GM12864 (cell line): ENCODE data around the gene CCDC192.

Experiments
- DNase-seq: peaks from one replicate; pipeline ENCODE4 v3.0.0-alpha.2; 2011; ENCODE audit warnings: low read depth
- H3K4me3 ChIP-seq: 2 replicates; pipeline ENCODE4 v1.5.1; 2011; ENCODE audit warnings: mild to moderate bottlenecking, low read depth, low read length, control low read depth
- TF ChIP-seq, protein P1 (sequence below): IDR thresholded peaks from 2 replicates; pipeline ENCODE4 v1.5.1; 2011; ENCODE audit warnings: low read depth, mild to moderate bottlenecking, moderate library complexity, low read length, control low read depth, inconsistent platforms; ENCODE audit errors: missing control alignments

Gene CCDC192

DNA sequence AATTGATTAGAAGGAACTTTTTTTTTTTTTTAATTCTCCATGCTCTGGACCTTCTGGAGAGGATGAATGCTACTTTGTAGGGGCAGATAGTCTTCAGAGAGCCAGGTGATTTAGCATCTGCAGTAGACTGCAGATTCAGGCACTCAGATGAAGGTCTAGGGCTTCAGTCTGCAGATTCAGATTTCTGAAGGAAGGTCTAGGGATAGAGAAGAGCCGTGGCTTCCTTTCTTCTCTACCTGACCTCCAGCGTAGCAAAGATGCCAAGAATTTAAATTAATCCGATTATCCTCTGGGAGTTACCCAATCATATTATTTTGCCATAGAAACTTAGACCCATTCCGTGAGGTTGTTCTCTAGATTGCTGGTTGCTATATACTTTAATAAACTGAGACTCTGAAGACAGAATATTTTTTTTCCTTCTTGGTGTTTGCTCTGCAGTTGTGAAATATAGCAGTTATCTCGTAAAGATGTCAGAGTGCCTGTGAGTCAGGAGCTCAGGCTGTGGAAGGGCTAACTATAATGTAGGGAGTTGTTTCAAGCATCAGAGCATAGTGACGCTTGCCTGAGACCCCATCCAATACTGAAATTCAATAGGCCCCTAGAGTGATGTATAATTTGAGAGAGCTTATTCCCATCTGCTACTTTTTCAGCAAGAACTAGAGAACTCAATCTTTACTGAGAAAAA lies 247.7 kb downstream of the CCDC192 start:
- DNase-seq: no peak
- H3K4me3 ChIP-seq: no peak overlapping the region
- TF ChIP-seq, protein P1, sequence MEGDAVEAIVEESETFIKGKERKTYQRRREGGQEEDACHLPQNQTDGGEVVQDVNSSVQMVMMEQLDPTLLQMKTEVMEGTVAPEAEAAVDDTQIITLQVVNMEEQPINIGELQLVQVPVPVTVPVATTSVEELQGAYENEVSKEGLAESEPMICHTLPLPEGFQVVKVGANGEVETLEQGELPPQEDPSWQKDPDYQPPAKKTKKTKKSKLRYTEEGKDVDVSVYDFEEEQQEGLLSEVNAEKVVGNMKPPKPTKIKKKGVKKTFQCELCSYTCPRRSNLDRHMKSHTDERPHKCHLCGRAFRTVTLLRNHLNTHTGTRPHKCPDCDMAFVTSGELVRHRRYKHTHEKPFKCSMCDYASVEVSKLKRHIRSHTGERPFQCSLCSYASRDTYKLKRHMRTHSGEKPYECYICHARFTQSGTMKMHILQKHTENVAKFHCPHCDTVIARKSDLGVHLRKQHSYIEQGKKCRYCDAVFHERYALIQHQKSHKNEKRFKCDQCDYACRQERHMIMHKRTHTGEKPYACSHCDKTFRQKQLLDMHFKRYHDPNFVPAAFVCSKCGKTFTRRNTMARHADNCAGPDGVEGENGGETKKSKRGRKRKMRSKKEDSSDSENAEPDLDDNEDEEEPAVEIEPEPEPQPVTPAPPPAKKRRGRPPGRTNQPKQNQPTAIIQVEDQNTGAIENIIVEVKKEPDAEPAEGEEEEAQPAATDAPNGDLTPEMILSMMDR: no peak

DNA sequence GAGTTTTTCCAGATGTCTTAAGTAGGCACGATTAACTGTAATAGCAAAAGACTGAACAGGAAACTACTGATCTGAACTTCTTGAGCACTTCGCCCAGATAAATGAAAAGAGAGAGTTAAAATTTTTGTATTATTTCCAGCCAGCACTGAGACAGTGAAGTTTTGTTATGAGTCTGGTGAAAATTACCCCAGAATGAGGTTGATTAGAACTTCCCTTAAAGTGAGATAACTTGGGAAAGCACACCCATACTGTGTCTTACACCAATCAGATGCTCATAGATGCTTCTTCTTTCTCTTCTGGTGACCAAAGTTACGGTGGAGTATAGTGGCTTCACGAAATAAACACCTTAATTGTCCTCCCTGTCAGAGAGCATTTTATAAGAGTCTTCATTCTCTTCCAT lies 248.6 kb downstream of the CCDC192 start:
- TF ChIP-seq, protein P1: no peak
- no peak overlapping the region for H3K4me3 ChIP-seq
- no peak for DNase-seq

DNA sequence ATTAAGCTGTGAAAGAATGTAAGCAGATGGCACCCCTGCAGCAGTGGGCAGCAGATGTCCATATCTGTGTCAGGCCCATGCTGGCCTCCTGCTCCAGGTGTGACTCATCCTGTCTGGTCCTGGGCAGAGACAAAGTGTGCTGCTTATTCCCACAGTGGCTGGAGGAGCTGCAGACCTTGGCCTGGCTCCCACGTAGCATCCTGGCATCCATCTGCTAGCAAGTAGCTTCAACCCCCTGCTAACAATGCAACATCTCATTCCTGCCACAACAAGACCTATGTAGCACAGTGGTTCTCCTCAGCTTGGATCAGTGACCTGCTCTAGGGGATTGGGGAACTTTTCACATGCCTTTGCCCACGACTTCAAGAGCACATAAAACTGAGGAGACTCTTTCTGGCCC lies 254.0 kb downstream of the CCDC192 start:
- TF ChIP-seq, protein P1: no peak
- no peak for DNase-seq
- H3K4me3 ChIP-seq: no peak overlapping the region

DNA sequence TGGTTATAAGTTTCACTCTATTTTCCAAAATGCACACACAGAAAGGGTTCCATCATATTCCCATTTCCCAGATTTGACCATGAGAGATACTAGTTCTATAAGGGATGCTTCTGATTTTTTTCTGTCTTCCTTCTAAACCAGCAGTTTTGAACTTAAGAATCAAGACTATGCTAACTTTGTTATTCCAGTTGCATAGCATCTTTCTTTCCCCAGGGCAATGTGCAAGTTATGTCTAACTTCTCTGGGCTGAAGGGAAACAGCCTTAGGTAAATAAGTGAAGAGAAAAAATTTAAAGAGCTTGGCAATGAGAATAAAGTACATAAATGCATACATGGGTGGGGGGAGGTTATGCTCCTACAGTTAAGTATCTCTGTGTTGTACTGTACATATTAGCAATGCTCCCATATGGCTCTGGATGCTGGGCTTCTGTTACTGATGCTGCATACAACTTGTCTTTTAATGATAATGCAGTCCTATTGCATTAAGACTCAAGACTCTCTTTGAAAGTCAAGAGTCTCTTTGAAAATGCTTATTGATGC lies 254.6 kb downstream of the CCDC192 start:
- H3K4me3 ChIP-seq: no peak overlapping the region
- TF ChIP-seq, protein P1: no peak
- no peak for DNase-seq

DNA sequence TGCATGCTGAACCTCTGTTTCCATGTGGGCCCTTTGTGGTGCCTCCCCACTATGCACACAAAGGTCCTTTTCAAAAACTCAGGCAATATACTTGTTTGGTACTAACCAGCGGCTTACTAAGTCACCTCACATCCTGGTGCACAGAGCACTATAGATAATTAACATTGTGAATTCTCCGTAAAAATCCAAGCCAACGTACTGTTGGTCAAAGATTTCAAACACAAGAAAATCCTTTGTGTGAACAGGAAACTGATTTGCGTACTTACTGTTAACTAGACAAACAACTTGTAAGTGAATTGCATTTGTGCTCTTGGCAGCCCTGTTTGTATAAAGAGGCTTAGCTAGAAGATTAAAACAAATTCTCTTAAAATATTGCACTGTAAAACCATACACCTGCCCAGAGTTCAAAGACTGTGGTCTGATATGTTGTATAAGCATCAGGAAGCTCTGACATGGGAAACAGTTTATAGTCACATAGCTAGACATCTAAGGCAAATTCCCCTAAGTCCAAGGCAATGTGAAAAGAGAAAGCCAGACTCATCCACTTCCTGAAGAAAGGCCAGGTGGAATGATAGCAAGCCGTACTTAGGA lies 255.3 kb downstream of the CCDC192 start:
- DNase-seq: no peak
- TF ChIP-seq, protein P1: no peak
- no peak overlapping the region for H3K4me3 ChIP-seq

DNA sequence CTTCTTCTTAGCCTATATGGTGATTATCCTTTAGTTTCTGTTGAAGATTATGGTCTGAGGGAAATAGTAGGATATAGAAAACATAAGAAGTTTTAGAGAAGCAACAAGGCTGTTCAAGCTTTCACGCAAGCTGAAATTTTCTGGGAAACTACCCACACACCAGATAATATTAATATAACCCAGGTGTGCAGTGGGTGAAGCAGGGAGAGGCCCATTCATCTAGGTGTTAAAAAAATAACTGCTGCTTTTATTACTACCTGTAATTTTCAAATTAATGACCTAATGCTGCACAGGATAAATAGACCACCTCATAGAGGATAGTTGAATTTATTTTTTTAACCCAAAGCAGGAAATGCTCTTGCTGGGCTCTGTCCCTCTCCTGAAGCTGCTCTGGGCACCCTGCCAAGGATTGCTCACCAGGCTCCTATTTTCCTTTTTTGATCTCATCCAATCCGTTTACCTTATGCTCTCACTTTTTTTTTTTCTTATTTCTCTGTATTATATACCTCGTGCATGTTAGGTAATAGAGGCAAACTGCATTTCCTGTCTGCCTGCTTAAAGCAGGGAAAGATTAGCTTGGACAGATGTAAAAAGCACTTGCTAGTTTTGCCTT lies 256.1 kb downstream of the CCDC192 start:
- DNase-seq: no peak
- no peak overlapping the region for H3K4me3 ChIP-seq
- TF ChIP-seq, protein P1: no peak
